Breast epithelium (tissue), 4 donors: ENCODE results near the gene FXYD4. TPM values are rescaled to one million over a fixed set of nuclear protein-coding genes. Genes with fewer than 3 reads are reported as not detected.

Source experiments
- DNase-seq, 2 donors: peaks; one replicate each; pipeline ENCODE4 v3.0.0-alpha.2; 2019; ENCODE audit warnings: low spot score in 2 of 2
- H3K27ac ChIP-seq, 2 donors: fragments of 200-600 bp; sonication (generic) in 1 of 2; one replicate each; pipeline ENCODE4 v1.5.1; 2016 to 2019; ENCODE audit warnings: mild to moderate bottlenecking in 1 of 2
- H3K27me3 ChIP-seq, 2 donors: fragments of 200-600 bp; sonication (generic) in 1 of 2; one replicate each; pipeline versions ENCODE4 v1.5.1 to v1.6.0; 2017 to 2019; ENCODE audit warnings: control low read depth in 1 of 2, mild to moderate bottlenecking in 1 of 2
- H3K36me3 ChIP-seq: fragments of 200-600 bp; one replicate; pipeline ENCODE4 v1.5.1; 2019
- H3K4me1 ChIP-seq, 2 donors: fragments of 200-600 bp; sonication (generic); one replicate each; pipeline ENCODE4 v1.5.1; 2016 to 2019; ENCODE audit warnings: control low read depth in 1 of 2
- H3K4me3 ChIP-seq, 3 donors: fragments of 200-600 bp; sonication (generic); 1 replicate in 2 of 3; 2 replicates in 1 of 3; pipeline ENCODE4 v1.5.1; 2016 to 2019; ENCODE audit warnings: mild to moderate bottlenecking in 3 of 3, moderate library complexity in 2 of 3
- H3K9me3 ChIP-seq, 2 donors: fragments of 200-600 bp; sonication (generic) in 1 of 2; one replicate each; pipeline ENCODE4 v1.5.1; 2016 to 2019; ENCODE audit warnings: control low read depth in 1 of 2
- POLR2A ChIP-seq: fragments of 450-650 bp; IDR thresholded peaks from one replicate; pipeline ENCODE4 v1.6.1; 2016; ENCODE audit warnings: antibody characterized with exemption, mild to moderate bottlenecking, moderate library complexity
- POLR2AphosphoS5 ChIP-seq, 3 donors: sonication (generic); formaldehyde crosslinking; IDR thresholded peaks; one replicate each; pipeline ENCODE4 v1.6.1; 2017; ENCODE audit warnings: antibody characterized with exemption in 3 of 3
- intact Hi-C: fragments of 100-400 bp; cut with DNase I; formaldehyde crosslinking; loops from one replicate; pipeline ENCODE4 v1.15.1; 2023; ENCODE audit warnings: low total_unique reads
- total RNA-seq, 3 donors: library from RNA; depleted of rRNA; stranded (reverse); fragments of >200 nt; gene quantifications; one replicate each; pipeline ENCODE4 v1.1.0, GENCODE V29; 2016
- TF ChIP-seq, protein P1 (sequence below), 3 donors: fragments of 450-650 bp; IDR thresholded peaks; one replicate each; pipeline ENCODE4 v1.5.1; 2016 to 2017; ENCODE audit warnings: antibody characterized with exemption in 3 of 3, mild to moderate bottlenecking in 3 of 3, moderate library complexity in 3 of 3

FXYD4 gene
- total RNA-seq, 3 donors from 2014 or later, result not detected

DNA sequence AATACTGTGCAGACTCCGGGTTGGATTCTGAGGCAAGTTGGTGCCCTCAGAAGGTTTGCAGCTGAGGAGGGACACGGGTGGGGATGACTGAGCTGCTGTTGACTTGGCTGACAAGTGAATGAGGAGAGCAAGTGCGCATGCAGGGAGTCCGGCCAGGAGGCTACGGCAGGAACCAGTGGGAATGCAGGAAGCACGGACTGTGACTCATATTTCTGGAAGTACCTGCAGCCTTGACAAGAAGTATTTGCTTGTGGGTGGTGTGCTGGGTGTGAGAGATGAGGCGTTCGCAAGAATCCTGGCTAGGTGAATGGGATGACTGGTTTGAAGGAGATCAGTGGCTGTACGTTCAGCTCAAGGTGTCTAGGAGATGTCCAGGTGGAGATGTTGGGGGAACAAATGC, 30.8 kb upstream of the FXYD4 start:
- Histone ChIP-seq H3K27me3 (no peaks in the 10 kb centered on the region), H3K36me3 (no peaks in the 10 kb centered on the region), H3K9me3 (no peaks in the 10 kb centered on the region), H3K4me3 (no peak overlapping the region), H3K27ac (peak overlapping the region in 1 of 2 donors; percentile 54), H3K4me1 (no peaks in the 10 kb centered on the region)
- TF ChIP-seq, protein P1, sequence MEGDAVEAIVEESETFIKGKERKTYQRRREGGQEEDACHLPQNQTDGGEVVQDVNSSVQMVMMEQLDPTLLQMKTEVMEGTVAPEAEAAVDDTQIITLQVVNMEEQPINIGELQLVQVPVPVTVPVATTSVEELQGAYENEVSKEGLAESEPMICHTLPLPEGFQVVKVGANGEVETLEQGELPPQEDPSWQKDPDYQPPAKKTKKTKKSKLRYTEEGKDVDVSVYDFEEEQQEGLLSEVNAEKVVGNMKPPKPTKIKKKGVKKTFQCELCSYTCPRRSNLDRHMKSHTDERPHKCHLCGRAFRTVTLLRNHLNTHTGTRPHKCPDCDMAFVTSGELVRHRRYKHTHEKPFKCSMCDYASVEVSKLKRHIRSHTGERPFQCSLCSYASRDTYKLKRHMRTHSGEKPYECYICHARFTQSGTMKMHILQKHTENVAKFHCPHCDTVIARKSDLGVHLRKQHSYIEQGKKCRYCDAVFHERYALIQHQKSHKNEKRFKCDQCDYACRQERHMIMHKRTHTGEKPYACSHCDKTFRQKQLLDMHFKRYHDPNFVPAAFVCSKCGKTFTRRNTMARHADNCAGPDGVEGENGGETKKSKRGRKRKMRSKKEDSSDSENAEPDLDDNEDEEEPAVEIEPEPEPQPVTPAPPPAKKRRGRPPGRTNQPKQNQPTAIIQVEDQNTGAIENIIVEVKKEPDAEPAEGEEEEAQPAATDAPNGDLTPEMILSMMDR (IDR thresholded peaks at IDR 0.05), result no peak
- peak in 1 of 3 donors; percentile 13 for TF ChIP-seq POLR2AphosphoS5 (IDR thresholded peaks at IDR 0.05)
- DNase-seq, result peak; percentile 76
- intact Hi-C loops, result no loop called here

DNA sequence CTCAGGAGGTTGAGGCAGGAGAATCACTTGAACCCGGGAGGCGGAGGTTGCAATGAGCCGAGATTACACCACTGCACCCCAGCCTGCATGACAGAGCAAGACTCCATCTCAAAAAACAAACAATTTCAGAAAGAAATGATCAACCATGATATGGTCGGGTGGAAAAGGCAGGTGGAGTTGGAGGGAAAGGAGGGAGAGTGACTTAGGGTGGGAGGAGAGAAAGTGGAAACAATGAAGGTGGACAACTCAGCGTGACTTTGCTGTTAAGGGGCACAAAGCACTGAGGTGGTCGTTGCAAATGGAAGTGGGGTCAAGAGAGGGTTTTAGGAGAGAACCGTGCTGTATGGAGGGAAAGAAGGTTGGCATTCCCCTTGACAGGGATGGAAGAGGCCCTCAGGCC, 30.0 kb upstream of the FXYD4 start:
- TF ChIP-seq POLR2A (no peak), POLR2AphosphoS5 (IDR thresholded peaks at IDR 0.05) (no peak)
- TF ChIP-seq, protein P1 (IDR thresholded peaks at IDR 0.05), result no peak
- DNase-seq, result no peak
- no peaks in the 10 kb centered on the region for H3K27me3 ChIP-seq
- H3K9me3 ChIP-seq, result no peaks in the 10 kb centered on the region
- no peak overlapping the region for H3K4me3 ChIP-seq
- intact Hi-C loops, result no loop called here
- H3K4me1 ChIP-seq, result no peaks in the 10 kb centered on the region
- H3K27ac ChIP-seq, result no peak overlapping the region
- H3K36me3 ChIP-seq, result no peaks in the 10 kb centered on the region

DNA sequence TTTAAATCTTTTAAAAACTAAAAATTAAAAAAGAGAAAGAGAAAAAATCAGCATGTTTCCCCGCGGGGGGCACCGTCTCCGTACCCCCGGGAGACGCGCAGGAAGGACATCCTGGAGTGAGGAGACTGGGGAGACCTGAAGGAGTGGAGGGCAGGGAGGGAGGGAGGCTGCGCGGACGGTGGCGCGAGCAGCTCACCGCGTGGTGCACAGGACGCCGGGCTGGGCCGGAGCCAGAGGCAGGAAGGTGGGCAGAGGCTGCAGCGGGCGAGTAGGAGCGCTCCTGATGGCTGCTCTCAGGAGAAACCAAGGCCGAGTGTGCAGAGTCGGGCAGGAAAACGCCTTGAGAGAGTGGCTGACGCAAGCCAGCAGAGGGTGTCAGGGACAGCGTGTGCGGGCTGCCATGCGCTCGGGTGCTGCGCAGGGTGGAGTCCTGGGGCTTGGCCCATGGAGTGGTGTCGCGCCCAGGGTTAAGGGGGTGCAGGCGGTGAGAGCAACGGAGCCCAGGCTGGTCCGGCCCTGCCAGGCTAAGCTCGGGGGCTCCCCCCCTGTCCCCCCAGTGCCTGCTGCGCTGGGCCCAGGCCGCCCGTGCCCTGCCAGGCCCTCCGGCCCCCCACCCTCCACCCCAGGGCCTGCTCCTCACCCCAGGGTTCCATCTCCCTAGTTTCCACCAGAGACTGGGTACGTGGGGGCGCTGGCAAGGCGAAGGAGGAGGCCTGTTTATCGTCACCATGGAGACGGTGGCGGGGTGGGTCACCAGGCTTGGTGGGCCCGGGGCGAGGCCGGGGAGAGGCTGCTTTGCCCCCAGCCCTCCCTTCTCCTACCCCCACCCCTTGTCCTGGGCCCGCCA, 28.9 kb upstream of the FXYD4 start:
- Histone ChIP-seq H3K9me3 (no peaks in the 10 kb centered on the region), H3K27ac (no peak overlapping the region), H3K4me3 (no peak overlapping the region), H3K4me1 (no peaks in the 10 kb centered on the region), H3K36me3 (no peaks in the 10 kb centered on the region), H3K27me3 (no peaks in the 10 kb centered on the region)
- TF ChIP-seq, protein P1 (IDR thresholded peaks at IDR 0.05), result no peak
- TF ChIP-seq POLR2AphosphoS5 (IDR thresholded peaks at IDR 0.05), result no peak
- no peak for TF ChIP-seq POLR2A
- intact Hi-C loops, result no loop called here
- no peak for DNase-seq

DNA sequence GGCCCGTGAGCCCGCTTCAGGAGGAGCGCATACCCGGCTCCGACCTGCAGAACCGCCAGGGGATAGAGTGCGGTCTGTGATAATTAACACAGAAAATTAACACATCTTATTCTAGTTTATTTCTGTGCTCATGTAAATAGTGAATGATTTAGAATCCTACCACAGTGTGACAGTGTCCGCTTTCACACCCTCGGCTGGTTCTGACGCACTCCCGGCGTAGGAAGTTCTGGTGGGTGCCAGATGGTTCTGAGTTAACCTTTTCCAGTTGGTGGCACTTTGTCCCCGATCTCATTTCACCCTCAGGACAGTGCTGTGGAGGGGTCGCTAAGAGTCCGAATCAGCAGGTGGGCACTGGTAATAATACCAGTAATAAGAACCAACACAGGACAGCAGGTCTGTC, 28.3 kb upstream of the FXYD4 start:
- intact Hi-C loops, result no loop called here

DNA sequence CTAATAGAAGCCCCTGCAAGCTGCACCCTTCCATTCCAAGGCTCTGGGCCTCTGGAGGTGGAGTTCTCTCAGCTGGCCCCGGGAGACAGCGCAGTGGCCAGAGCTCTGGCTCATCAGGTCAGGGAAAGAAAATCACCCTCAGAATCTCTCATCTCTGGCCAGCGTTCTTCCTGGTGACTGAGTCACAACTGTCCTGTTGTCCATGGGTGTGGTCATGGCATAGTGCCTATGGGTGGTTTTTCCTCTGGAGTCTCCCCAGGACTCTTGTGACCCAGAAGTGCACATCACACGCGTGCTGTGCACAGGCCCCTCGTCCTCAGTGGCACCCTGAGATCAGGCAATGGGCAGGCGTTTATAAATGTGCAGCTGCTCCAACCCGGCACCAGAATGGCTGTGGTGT, 27.4 kb upstream of the FXYD4 start:
- H3K9me3 ChIP-seq, result no peaks in the 10 kb centered on the region

More for the DNA sequence above, 28.3 kb upstream of the FXYD4 start:
- no peak for DNase-seq
- Histone ChIP-seq H3K4me1 (no peaks in the 10 kb centered on the region), H3K27ac (no peak overlapping the region), H3K27me3 (no peaks in the 10 kb centered on the region), H3K36me3 (no peaks in the 10 kb centered on the region), H3K4me3 (no peak overlapping the region), H3K9me3 (no peaks in the 10 kb centered on the region)
- TF ChIP-seq POLR2A, result no peak

DNA sequence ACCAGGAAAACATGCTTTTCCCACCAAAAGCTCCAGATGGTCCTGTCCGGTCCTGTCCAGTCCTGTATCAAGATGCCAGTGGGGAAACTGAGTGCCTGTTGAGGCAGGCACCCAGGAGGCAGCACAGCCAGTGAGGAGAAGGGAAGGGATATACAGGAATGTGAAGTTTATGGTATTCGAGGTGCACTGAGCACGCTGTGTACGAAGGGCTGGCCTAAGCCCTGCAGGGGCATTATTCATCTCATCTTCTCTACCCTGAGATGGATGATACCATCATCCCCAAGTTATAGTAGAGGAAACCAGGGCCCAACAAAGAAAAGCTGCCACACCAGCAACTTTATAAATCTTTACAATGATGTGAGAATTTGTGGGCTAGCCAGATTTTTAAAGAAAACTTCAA, 23.4 kb upstream of the FXYD4 start:
- Histone ChIP-seq H3K4me3 (no peak overlapping the region), H3K4me1 (no peaks in the 10 kb centered on the region), H3K27ac (no peak overlapping the region), H3K27me3 (no peaks in the 10 kb centered on the region), H3K9me3 (no peaks in the 10 kb centered on the region), H3K36me3 (no peaks in the 10 kb centered on the region)
- no peak for DNase-seq
- TF ChIP-seq POLR2AphosphoS5 (IDR thresholded peaks at IDR 0.05) (no peak), POLR2A (no peak)
- TF ChIP-seq, protein P1 (IDR thresholded peaks at IDR 0.05), result no peak
- intact Hi-C loops, result loop anchor here (2.0 kb wide), 1 partner anchor 39 kb away; no protein-coding TSS in a partner anchor

More for the DNA sequence above, 27.4 kb upstream of the FXYD4 start:
- no peak for TF ChIP-seq POLR2AphosphoS5 (IDR thresholded peaks at IDR 0.05)
- Histone ChIP-seq H3K27ac (no peak overlapping the region), H3K4me1 (no peaks in the 10 kb centered on the region), H3K4me3 (no peak overlapping the region), H3K27me3 (no peaks in the 10 kb centered on the region), H3K36me3 (no peaks in the 10 kb centered on the region)
- DNase-seq, result no peak
- intact Hi-C loops, result no loop called here
